ENCODE data around the gene ZNF140.

Gene ZNF140

DNA sequence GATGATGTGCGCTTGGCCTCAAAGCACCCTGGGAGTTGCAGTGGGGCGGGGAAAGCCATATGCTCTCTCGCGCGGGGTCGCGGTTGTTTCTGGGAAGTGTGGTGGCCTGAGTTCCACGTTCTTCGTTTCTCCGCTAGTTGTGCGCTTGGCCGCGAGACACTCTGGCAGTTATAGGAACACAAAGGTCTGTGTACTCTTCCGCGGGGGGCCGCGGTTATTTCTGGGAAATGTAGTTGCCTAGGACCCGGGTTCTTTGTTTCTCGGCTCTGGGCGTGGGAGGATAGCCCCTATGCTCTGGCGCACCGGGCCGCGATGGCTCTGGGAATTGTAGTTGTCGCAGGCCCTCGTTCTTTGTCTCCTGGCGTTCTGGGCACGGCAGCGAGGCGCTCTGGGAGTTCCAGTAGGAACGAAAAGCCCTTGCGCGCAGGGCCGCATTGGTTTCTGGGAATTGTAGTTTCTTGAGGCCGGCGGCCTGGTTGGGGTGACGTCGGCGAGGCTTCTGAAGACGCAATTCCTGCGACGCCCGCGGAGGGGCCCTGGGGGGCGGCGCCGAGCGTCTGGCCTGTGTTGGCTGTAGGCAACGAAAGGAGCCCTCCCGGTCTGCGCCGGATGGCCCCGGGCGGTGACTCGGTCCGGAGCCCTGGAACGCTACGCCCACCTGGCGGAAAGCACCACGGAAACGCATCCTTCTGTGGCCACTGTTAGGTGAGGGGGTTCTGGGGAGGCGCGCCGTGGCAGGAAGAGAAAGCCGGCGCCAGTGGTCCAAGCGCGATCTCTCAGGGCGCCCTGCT is at the start of gene ZNF140:
ZNF140 (plus strand) TSS at position 556 of the 791 bp plus-strand sequence. CDS start 398 bp downstream, outside the sequence.
- peak; percentile 91 for DNase-seq (ENCODE audit: low spot score)

DNA sequence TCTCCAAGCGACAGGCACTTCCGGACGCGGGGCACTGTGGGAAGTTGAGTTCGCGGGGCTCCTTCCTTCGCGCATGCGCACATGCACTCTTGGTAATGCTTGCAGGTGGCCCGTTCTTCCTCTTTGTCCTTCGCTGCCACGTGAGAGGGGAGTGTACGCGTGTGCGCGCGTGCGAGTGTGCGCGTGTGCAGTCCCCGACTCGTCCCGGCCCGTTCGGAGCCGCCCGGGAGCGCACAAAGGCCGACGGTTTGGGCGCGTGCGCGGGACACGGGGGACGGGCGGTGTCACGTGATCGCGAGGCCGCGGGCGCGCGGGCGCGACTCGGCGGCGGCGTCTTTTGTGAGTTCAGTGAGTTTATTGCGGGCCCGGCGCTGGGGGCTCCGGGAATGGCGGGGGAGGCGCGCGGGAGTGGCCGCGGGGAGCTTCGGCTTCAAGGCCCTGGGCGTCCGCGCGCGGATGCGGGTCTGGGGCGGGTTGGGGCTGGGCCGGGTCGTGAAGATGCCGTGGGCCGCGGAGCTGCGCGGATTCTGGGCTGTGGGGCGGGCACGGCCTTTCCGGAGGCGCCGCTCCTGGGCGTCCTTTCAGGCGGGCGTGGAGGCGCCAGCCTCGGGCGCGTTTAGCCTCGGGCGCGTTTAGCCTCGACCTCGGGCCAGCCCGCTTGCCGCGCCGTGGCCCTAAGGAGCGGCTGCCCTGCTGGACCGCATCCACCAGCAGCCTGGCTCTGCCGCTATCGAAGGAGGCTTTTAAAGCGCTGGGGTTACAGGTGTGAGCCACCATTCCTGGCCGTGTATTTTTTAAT is 43.3 kb upstream of the ZNF140 start, which contains the start of gene ZNF84:
ZNF84 (plus strand) TSS at position 303 of the 799 bp plus-strand sequence. CDS start 3,959 bp downstream, outside the sequence.
- peak; percentile 92 for DNase-seq (ENCODE audit: low spot score)

DNA sequence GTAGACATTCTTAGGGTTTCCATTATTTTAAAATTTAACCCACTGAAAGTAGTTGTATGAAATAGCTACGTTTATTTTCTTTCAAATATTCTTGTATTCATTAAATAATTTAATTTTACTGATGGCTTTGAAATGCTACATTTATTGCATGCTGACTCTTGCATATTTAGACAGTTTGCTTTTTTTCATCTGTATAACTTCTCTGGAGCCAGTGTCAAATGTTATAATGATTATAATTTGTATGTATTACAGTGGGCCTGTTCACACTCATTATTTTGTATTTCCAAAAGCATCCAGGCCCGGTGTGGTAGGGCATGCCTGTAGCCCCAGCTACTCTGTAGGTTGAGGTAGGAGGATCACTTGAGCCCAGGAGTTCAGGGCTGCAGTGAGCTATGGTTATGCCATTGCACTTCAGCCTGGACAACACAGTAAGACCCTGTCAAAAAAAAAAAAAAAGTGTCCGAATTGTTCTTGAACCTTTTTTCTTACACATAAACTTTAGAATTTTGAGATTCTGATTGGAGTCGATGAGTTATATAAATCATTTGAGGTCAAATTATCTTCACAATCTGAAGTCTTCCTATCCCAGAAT is 42.5 kb upstream of the ZNF140 start:
- DNase-seq (ENCODE audit: low spot score): no peak

DNA sequence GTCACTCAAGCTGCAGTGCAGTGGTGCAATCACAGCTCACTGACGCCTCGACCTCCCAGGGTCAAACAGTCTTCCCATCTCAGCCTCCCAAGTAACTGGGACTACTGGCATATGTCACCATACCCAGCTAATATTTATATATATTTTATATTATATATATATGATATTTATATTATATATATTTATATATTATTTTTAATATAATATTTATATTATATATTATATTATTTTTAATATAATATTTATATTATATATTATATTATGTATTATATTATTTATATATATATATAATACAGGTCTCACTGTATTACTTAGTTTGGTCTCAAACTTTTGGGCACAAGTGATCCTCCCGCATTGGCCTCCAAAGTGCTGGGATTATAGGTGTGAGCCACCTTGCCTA is 34.0 kb upstream of the ZNF140 start:
- DNase-seq (ENCODE audit: low spot score): no peak

DNA sequence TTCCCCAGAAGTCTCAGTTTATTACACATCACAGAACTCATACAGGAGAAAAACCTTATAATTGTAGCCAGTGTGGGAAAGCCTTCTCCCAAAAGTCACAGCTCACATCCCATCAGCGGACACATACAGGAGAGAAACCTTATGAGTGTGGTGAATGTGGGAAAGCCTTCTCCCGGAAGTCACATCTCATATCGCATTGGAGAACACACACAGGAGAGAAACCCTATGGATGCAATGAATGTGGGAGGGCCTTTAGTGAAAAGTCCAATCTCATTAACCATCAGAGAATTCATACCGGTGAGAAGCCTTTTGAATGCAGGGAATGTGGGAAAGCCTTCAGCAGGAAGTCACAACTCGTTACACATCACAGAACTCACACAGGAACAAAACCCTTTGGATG is 23.3 kb upstream of the ZNF140 start:
- DNase-seq (ENCODE audit: low spot score): no peak

DNA sequence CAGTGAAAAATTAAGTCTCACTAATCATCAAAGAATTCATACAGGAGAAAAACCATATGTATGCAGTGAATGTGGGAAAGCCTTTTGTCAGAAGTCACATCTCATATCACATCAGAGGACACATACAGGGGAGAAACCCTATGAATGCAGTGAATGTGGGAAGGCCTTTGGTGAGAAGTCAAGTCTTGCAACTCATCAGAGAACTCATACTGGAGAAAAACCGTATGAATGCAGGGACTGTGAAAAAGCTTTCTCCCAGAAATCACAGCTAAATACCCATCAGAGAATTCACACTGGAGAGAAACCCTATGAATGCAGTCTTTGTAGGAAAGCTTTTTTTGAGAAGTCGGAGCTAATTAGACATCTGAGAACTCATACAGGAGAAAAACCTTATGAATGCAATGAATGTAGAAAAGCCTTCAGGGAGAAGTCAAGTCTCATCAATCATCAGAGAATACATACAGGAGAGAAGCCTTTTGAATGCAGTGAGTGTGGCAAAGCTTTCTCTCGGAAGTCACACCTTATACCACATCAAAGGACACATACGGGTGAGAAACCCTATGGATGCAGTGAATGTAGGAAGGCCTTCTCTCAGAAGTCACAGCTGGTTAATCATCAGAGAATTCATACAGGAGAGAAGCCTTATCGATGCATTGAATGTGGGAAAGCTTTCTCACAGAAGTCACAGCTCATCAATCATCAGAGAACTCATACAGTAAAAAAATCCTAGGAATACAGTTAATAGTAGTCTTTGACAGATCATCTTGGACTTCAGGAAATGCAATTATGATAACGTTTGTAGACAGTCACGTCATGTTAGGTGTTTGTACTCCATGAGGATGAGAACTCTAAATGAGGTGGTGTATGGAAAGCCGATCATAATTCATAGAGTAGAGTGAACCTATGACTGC is 22.3 kb upstream of the ZNF140 start:
- DNase-seq (ENCODE audit: low spot score): no peak

DNA sequence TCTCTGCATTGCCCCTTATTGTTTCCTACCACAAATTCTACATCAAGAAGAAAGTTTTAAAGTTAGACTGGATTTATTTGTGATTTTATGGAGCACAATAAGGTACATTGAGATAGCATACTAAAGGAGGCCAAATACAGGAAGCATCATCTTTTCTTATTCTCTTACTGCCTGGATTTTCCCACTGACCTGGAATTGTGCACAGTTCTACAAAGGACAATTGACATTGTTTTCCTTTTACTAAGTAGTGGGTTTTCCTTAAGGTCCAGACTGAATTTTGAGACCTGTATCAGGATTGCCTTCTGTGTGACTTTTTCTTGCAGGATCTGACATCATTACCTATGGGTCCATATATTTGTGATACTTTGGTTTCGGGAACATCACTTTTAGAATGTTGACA is 18.8 kb upstream of the ZNF140 start:
- no peak for DNase-seq (ENCODE audit: low spot score)

DNA sequence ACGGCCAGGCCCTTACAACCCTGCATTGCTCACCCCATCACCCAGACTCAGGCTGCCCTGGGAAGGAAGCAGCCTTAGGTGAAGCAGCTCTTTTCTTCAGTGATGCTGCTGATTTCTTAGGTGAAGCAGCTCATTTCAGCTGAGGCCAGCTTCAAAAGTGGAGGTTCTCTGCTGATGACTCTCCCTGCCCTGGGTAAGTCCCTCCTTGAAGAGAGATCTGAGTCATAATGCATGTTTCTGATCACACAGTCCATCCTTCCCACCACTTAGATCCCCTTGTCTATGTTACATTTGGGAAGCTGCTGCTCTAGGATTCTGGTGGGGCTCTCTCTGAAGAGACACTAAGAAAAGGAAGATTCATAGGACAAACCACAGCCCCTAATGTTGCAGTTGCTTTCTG is 17.2 kb upstream of the ZNF140 start:
- DNase-seq (ENCODE audit: low spot score): no peak

DNA sequence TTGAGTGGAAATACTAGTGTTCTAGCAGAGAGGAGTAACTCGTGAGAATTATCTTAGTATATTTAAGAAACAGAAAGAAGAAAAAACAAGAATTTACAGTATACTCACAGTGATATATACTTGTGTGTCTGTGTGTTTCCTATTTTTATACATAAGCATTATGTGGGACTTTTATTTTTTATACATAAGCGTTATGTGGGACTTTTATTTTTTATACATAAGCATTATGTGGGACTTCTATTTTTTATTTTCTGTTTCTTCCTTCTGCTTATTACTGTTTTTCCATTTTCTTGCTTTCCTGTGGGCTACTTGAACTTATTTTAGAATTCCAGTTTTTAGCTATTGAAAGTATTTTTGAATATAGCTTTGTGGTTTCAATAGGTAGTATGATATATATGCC is 6.9 kb upstream of the ZNF140 start:
- no peak for DNase-seq (ENCODE audit: low spot score)

DNA sequence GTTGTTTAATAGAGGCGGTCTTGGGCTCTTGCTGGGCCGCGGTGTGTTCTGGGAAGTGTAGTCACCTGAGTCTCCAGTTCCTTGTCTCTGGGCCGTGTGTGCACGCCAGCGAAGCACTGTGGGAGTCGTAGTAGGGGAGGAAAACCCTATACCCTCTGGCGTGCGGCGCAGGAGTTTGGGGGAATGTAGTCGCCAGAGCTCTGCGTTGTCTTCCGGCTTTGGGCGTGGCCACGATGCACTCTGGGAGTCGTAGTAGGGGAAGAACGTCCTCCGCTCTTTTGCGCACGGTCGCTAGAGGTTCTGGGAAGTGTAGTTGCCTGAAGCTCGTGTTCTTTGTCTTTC is 726 bp upstream of the ZNF140 start:
- peak; percentile 90 for DNase-seq (ENCODE audit: low spot score)

DNA sequence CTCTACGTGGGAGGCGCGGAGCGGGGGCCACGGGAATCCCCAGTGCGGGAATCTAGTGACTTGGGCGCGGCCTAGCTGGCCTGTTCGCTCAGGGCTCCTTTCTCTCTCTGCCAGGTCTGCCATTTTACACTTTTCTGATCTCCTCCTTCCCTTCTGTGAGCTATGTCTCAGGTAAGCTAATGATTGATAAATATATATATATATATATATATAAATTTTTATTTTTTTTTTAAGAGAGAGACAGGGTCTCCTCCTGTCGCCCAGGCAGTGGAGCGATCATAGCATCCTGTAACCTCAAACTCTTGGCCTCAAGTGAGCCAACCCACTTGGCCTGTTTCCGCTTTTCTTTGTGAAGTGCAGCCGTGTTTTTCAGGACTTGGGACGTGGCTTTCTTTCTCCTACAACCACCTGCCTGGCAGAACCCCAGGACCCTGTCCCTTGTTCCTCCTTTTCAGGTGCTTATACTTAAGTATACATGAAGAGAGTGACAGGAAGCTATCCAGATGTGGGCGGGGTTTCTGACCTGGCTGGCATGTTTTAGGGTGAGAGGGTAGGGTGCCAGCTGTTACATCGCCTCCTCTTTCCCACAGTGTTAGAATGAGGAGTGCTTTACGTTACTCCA is 547 bp downstream of the ZNF140 start:
- no peak for DNase-seq (ENCODE audit: low spot score)

DNA sequence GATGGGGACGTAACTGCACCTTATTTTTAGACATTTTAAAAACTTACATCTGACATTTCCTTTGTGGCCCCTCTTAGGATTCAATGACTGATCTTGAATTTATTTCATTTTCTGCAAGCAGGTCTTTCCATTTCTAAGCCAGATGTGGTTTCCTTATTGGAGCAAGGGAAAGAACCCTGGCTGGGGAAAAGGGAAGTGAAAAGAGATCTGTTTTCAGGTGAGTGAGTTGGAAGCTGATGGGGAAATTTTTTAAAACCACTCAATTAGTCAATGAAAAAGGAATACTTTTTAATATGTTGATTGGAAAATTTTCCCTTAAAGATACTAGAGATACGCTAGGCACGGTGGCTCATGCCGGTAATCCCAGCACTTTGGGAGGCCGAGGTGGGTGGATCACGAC is 2.6 kb downstream of the ZNF140 start:
- DNase-seq (ENCODE audit: low spot score): no peak

DNA sequence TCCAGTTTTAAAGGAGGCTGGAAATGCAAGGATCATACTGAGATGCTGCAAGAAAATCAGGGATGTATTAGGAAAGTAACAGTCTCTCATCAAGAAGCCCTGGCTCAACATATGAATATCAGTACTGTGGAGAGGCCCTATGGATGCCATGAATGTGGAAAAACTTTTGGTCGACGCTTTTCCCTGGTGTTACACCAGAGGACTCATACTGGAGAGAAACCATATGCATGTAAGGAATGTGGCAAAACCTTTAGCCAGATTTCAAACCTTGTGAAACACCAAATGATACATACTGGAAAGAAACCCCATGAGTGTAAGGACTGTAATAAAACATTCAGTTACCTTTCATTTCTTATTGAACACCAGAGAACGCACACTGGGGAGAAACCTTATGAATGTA is 24.9 kb downstream of the ZNF140 start:
- no peak for DNase-seq (ENCODE audit: low spot score)

DNA sequence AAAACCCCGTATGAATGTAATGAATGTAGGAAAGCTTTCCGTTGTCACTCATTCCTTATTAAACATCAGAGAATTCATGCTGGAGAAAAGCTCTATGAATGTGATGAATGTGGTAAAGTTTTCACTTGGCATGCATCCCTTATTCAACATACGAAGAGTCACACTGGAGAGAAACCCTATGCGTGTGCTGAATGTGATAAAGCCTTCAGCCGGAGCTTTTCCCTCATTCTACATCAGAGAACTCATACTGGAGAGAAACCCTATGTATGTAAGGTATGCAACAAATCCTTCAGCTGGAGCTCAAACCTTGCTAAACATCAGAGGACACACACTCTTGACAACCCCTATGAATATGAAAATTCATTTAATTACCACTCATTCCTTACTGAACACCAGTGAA is 25.5 kb downstream of the ZNF140 start:
- no peak for DNase-seq (ENCODE audit: low spot score)

DNA sequence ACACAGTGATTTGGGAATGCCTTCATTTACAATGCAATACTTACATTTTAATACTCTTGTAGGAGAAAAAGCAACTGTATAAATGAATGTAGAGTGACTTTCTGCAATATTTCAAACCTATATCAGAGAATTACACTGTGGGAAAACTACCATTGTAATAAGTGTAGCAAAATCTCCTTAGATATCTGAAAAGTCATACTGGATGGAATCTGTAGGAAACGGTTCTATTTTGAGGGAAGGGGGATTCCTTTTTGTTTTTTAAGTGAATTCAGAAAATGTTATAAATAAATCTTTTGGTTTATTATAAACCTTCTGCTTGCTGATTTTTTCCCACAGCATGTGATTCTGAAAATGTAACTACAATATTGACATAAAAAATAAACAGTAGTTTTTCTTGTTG is 26.4 kb downstream of the ZNF140 start:
- no peak for DNase-seq (ENCODE audit: low spot score)

DNA sequence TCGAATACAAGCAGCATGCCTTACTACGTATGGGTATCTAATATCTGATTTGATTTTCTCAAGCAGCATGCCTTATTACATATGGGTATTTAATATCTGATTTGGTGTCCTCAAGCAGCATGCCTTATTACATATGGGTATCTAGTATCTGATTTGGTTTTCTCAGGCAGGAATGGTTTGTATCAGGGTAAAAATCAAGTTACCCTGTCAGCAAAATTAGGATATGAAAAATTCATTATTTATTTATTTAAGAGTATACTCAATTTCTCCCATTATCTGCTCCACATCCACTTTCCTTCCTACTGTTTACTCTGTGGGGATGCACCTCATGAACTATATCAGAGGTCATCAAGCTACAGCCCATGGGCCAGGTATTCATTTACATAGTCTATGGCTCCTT is 27.4 kb downstream of the ZNF140 start:
- no peak for DNase-seq (ENCODE audit: low spot score)

DNA sequence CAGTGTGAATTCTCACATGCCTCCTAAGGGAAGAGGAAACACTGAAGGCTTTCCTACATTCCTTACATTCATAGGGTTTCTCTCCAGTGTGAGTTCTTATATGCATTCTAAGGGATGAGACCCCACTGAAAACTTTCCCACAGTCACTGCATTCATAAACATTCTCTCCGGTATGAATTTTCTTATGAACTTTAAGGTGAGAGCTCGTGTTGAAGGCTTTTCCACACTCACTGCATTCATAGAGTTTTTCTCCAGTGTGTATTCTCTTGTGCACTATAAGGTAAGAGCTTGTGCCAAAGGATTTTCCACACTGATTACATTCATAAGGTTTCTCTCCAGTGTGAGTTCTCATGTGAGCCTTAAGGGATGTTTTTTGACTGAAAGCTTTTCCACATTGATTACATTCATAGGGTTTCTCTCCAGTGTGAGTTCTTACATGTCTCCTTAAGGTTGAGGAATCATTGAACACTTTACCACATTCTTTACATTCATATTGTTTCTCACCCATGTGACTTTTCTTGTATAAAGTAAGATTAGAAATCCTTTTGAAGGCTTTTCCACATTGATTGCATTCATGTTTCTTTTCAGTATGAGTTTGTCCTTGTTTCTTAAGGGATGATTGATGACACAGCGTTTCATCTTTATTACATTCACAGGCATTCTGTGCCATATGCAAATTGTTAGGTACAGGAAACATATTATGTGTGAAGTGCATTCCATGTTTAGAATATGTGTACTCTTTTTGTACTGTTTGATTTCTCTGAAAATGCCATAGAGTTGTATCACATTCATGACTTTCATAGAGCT is 39.9 kb downstream of the ZNF140 start:
- DNase-seq (ENCODE audit: low spot score): no peak

DNA sequence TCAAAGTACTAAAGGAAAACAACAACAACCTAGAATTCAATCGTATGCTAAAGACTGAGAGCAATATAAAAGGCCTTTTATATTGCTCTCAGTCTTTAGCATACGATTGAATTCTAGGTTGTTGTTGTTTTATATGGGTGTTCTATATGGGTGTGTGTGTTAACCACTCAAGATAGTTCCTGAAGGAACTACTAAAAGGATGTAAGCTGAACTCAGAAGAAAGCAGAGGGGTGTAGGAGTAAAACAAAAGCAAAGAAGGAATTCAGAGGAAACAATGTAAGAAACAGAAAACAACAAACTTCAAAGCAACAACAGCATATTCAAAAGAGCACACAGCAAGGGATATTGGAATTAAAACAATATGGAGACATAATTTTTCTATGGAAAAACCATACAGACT is 44.0 kb downstream of the ZNF140 start:
- no peak for DNase-seq (ENCODE audit: low spot score)

DNA sequence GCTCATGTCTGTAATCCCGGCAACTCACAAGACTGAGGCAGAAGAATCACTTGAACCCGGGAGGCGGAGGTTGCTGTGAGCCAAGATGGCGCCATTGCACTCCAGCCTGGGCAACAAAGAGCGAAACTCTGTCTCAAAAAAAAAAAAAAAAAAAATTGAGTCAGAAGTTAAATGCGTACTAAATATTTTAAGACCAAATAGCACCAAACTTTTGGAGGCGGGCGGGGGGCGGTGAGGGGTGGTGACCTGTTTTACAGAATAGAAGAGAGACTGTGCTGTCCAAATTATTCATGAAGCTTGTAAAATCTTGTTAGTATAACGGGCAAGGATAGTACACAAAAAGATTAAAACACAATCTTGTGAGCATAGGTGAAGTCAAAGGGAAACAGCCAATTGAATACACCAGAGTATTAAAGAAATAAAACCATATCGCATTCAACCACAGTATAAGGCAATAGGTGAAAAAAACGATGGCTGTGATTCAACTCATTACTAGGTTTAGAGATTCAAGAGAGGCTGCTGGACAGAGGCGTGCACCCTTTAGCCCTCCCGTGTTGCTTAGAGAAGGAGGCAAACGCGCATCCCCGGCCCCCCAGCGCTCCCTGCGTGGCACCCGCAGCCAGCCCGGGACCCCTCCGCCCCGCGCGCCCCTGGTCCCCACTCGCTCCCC is 48.8 kb downstream of the ZNF140 start:
- DNase-seq (ENCODE audit: low spot score): no peak
